GM18505 (cell line): ENCODE data around the gene PTDSS2.
A peak's percentile ranks its signal among the peaks of the same experiment; 100 is the strongest.

Experiments used
- ATAC-seq: cut with Tn5 transposase; IDR thresholded peaks from one replicate; pipeline ENCODE4 v1.9.1; 2021; ENCODE audit not compliant: unreplicated experiment
- POLR2A ChIP-seq: IDR thresholded peaks from 4 replicates; pipeline ENCODE4 v1.6.1; 2011; ENCODE audit warnings: borderline replicate concordance; ENCODE audit not compliant: insufficient read depth, insufficient read length; ENCODE audit errors: extremely low read depth

The PTDSS2 gene

DNA sequence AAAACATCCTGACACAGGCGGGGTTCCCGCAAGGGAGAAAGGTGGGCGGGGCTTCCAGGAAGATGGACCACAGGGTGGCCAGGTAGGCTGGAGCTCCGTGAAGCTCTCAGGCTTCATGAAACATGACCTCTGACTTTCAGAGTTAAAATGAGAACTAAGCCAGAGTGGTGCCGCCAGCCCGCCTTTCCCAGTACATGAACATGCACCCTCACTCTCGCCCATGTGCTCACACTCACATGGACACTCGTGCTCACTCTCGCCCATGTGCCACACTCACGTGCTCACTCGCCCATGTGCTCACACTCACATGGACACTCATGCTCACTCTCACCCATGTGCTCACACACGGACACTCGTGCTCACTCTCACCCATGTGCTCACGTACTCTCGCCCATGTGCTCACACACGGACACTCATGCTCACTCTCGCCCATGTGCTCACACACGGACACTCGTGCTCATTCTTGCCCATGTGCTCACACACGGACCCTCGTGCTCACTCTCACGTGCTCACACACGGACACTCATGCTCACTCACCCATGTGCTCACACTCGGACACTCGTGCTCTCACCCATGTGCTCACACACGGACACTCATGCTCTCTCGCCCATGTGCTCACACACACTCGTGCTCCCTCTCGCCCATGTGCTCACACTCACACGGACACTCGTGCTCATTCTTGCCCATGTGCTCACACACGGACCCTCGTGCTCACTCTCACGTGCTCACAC is 46.9 kb downstream of the PTDSS2 start:
- ATAC-seq = no peak
- TF ChIP-seq POLR2A = no peak

DNA sequence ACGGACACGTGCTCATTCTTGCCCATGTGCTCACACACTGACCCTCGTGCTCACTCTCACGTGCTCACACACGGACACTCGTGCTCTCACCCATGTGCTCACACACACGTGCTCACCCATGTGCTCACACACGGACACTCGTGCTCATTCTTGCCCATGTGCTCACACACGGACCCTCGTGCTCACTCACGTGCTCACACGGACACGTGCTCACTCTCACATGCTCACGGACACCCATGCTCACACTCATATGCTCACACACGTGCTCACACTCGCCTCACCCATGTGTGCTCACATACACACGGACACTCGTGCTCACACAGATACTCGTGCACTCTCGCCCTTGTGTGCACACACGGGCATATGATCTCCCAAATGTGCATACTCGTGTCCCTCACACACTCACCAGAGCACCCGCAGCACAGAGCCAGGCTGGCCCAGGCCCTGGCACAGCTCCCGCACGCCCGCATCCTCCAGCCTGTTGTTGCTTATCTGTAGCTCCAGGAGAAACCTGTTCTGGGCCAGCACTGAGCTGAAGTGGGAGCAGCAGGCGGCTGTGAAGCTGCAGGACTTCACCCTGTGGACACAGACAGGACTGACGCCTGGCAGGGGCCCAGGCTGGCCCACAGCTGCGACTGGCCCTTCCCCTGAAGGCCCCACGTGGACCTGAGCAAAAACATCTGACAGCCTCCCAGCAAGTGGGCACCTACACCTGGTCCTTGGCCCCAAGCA is 47.7 kb downstream of the PTDSS2 start:
- no peak for ATAC-seq
- TF ChIP-seq POLR2A = no peak

DNA sequence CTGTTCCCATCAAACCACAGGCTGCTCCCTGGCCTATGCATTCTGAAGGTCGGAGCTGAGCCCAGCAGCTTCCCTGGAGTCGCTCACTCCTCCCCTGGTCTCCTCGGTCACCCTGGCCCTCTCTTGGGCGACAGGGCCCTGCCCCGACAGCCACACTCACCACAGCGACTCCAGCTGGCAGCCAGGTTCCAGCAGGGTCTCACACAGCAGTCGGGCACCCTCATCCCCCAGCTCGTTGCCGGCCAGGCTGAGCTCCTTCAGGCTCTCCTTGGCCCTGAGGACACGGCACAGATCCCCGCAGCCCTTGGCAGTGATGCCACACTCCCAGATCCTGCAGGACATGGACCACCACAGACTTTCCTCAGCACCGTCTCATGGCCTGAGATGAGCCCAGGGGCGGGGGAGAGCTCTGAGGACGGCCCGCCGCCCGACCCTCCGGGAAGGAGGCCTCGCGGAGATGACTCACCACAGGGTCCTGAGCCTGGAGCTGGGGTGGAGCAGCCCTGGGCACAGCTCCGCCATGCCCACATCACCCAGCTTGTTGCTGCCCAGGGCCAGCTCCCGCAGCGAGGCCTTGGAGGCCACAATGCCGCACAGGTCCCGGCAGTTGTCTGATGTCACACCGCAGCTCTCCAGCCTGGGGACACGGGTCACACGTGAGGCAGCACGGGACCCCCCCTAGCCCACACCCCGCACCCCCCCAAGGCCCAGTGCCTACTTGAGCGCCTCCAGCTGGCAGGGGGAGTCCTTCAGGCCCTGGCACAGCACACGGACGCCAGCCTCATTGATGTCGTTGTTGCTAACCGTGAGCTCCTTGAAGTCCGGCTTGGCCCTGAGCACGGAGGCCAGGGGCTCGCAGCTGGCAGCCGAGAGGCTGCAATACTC is 48.5 kb downstream of the PTDSS2 start:
- TF ChIP-seq POLR2A = no peak
- no peak for ATAC-seq

DNA sequence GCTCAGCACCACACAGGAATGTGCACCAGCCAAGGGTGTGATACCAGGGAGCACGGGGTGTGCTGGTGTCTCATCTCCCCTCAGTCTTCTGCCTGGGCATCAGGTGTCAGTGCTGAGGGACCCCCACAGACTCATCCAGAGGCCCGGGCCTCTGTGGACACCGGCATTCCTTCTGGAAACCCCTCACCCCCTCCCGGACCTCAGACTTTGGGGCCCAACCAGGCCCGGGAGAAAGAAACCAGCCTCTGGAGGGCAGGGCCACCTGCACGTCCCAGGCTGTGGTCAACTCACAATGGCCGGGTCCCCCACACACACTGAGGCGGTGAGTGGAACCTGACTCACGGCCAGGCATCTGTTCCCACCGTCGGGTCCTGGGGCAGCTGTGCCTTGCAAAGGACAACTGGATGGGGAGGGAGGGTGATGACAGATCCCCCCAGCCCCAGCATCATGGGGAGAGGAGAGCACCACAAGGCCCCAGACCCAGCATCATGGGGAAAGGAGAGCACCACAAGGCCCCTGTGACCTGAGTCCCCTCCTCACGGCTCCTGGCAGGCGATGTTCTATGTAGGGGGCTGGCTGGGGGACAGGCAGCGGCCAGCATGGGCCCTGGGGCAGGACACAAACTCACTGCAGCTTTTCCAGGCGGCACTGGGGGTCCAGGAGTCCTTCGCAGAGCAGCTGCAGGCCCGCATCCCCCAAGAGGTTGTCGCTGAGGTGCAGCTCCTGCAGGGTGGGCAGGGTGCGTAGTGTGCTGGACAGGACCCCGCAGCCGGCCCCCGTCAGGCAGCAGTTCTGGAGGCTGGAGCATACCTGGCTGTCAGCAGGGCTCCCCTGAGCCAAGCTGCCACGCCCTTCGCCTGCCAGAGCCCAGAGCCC is 49.4 kb downstream of the PTDSS2 start:
- ATAC-seq = no peak
- TF ChIP-seq POLR2A = no peak

DNA sequence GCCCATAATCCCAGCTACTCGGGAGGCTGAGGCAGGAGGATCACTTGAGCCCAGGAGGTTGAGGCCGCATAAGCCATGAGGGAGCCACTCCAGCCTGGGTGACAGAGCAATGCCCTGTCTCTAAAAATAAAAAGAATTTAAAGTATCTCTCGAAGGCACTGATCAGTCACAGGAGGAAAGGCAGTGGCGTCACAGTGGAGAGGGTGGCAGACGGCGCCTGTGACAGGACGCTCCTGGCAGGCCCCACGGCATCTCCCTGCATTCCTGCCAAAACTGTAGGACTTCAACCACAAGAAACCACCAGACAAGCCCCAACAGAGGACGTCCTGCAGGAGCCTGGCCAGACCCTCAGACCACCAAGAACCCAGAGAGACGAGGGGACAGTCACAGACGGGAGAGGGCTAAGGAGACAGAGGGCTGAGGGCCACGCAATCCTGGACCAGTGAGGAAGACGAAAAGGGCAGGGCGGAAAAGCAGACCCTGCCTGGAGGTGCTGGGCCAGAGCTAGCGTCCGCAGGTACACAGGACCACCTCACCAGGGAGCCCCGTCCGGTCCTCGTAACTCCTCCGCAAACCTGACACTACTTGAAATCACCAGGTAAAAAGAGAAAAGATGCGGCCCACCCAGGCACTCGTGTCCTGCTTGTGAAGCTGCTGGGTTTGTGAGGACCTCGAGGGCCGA is 51.1 kb downstream of the PTDSS2 start:
- TF ChIP-seq POLR2A = no peak
- ATAC-seq = no peak

DNA sequence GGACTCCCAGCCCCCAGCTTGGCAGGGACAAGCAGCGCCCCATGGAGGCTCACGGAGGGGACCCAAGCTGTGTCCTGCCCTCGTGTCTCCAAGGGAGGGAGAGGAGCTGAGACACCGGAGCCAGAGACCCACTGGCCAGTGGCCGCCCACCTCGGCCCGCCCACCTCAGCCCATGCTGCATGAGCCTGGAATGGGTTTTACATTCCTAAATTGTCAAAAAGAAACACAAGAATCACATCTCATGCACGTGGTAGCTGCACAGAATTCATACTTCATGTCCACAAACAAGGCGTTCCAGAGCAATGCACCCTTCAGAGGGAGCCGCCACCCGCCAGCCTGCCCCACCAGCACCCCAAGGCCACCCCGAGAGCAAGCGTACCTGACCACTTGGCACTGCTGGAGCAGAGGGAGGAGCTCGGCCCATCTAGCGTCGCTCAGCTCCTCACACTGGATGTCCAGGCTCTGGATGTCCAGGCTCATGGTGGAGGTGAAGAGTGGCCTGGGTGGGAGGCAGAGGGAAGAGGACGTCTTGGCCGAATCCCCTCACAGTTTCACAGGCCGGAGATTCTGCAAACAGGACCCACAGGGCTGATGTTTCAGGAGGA is 51.7 kb downstream of the PTDSS2 start:
- TF ChIP-seq POLR2A = no peak
- no peak for ATAC-seq

DNA sequence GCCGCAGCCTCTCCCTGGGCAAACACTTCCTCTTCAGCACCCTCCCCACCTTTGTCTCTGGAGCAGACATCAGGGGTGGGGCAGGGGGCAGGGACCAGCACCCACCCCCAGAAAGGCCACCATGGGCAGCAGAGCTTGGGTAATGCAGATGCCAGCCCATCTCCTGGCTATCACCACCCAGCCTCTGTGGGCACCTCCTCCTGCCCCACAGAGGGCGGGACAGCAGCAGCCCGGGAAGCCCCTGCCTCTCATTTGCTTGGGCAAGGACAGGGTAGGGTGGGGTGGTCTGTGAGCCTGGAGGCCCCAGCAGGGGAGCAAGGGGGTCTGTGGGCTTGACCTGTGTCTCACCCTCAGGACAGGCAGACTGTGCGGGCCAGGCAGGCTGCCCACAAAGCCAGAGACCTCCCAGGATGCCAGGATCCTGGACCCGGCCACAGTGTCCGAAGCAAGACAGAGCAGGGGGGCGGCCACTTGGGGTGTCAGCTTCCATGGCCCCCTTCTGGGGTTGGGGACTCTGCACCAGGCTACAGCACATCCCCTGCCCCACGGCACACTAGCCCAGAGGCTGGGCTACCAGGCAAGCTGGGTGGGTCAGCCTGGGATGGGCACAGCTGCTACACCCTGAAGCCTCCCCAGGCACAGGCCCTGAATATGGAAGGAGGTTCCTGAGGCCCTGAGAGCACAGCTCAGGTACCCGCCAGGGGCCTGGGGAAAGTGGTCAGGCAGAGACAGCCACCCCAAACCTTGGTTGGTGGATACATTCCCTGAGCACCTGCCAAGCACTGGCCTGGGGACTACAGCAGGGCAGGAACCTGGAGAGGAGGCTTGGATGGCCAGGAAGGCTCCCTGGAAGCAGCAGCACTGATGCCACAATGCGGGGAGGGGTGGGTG is 52.5 kb downstream of the PTDSS2 start:
- no peak for TF ChIP-seq POLR2A
- no peak for ATAC-seq

DNA sequence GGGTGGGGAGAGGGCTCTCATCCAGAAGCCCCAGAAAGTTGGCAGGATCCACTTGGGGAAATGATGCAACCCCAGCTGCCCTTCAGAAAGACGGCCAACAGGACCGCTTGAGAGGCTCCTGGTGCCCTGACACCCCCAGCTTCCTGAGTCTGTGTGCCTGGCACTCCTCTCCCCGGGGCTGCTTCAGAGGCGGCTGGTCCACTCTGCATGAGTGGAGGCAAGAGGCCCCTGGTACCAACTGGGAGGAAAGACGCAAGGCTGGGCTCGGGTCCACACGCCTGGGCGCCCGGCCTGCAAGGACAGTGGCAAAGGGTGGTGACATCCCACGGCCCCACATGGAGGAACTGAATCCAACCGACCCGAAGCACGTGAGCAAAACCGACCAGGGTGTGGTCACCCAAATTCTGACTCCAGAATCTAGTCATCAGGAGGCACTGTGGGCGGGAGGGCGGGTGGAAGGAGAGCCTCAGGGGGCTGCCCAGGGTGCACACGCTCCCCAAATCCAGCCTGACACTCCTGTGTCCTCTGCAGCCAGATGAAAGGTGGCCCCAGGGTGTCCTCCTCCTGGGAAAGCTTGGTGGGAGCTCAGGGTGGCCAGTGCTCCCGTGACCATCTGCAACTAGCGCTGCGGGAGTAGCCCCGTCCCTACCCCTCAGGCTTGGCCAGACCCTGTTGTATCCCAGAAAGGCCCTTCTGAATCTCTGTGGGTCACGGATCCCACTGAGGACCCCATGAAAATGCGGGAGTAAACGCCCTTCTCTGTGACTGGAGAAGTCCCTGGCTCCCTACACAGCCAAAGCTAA is 53.3 kb downstream of the PTDSS2 start:
- no peak for ATAC-seq
- peak; percentile 62 for TF ChIP-seq POLR2A

DNA sequence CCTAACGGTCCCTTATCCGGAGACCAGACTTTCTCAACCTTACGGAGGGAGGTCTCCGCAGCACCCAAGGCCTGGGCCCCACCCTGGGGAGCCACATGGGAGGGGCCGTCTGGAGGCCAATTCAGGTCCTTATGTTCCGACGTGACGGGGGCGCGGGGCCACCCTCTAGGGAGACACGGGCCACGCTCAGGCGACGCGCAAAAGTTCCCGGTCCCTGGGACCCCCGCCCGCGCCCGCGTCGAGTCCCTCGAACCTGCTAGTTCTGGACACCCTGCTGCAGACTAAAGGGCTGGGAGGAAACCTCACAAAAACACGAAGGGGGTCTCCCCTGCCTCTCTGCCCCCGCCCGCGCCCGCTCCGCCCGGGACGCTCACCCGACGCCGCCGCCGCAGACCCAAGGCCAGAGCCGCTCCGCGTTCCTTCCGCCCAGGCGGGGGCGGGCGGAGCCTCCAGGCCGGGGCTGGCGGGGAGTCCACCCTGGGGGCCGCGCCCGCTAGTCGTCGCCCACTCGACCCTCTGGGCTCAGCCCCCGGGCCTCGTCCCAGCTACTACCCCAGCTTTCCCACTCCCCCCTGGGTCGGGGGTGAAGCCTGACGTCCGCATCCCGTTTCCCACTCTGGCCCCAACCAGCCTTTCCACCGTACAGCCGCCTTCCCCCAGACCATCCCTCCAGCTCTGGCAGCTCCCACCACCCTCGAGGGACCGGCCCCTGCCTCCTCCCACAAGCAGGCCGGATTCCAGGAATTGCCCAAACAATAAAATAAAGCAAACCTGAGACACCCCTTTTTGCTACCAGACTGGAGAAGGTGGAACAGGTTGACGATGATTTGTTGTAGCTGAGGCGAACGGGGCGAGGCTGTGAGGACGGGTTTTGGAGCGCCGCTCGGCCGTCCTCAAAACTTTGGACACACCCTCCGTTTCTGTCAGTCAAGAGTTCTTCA is 54.2 kb downstream of the PTDSS2 start:
- TF ChIP-seq POLR2A = peak; percentile 20
- ATAC-seq = no peak
